GM19455 (cell line): ENCODE data around the gene CMTR2.

Source experiments
- ATAC-seq: cut with Tn5 transposase; IDR thresholded peaks from one replicate; pipeline ENCODE4 v1.9.1; 2021; ENCODE audit not compliant: unreplicated experiment

Gene CMTR2

DNA sequence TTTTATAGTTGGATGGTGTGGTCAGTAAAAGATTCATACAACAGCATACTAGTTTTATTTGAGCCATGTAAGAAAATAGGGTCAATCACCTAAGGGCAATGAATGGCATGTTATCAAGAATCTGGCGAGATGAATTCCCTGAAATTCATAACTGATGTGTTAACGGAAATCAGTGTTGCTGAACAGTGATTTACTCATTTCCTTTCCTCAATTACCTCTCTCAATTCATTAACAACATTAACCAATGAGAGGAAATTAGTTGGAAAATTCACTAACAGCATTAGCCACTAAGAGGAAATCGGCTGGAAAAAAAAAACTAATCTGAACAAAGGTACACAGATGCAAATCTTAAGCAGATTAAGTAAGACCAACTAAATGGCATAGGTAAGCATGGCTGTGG lies 6.3 kb downstream of the CMTR2 start:
- ATAC-seq, result no peak

GRCh38 chr16:71276589-71277334 lies 12.4 kb downstream of the CMTR2 start:
- ATAC-seq, result no peak

GRCh38 chr16:71273384-71273783 lies 15.8 kb downstream of the CMTR2 start:
- no peak for ATAC-seq

- no peak for ATAC-seq
Observed at GRCh38 chr16:71264299-71264698, 24.9 kb downstream of the CMTR2 start.

GRCh38 chr16:71263582-71263981 lies 25.6 kb downstream of the CMTR2 start:
- ATAC-seq, result no peak

GRCh38 chr16:71262391-71262790 lies 26.8 kb downstream of the CMTR2 start:
- no peak for ATAC-seq

DNA sequence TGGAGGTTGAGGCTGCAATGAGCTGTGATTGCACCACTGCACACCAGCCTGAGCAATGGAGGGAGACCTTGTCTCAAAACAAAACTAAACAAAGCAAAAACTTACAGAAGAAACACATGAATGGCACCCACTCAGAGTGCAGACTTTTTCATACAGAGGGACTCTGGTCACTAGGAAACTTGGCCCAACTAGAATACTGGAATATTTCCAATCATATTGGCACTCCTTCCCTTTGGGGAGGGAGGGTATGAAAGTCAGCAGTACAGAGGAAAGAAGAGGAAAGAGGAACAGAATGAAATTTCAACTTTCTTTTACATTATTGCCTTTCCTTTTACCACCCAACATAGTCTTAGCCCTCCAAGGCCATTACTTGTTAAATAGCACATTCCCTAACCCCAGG lies 28.2 kb downstream of the CMTR2 start:
- no peak for ATAC-seq

DNA sequence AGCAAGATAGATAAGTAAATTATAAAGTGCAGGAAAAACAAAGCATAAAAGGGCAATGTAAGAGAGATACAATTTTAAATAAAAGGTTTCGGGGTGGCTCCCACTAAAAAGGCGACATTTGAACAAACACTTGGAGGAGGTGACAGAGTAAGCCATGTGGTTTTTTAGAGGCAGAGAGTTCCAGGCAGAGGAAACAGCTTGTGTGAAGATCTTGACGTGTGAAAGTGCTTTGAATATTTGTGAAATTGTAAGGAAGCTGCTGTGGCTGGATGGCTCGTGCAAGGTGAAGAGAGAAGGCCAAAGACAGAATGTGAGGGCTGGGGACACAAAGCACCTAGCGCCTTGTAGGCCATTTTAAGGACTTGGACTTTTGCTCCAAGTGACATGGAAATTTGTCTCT lies 30.1 kb downstream of the CMTR2 start:
- no peak for ATAC-seq

DNA sequence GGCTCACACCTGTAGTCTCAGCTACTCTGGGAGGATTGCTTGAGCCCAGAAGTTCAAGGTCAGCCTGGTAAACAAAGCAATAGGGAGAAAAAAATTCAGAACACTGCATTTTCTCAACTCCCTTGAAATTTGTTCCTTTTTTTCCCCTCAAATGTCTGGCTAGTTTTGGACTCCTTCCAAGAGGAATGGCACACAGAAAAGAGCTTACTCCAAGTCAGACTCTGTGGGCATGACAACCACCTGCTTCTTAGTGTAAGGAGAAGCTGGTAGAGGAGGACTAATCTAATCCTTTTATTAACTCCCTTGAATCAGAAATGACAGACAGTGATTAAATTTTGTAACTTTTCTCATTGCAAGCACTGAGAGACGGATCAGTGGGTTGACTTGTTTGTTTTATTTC lies 30.8 kb downstream of the CMTR2 start:
- no peak for ATAC-seq

DNA sequence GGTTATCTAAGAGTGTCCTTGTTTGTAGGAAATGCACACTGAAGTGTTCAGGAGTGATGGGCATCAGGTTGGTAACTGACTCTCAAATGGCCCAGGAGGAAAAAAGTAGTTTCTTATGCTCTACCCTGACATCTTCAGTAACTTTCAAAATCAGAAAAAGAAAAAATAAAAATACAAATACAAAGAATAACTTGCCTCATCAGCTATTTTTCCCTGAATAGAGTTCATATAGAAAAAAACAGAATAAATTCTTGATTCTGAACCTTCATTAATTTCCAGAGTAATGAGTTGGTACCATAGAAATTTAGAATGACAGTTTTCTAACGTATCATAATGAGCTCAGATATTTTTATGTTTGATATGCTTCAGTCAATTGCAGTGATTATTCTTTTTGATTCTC lies 31.4 kb downstream of the CMTR2 start:
- no peak for ATAC-seq

GRCh38 chr16:71255721-71256120 lies 33.5 kb downstream of the CMTR2 start:
- no peak for ATAC-seq

DNA sequence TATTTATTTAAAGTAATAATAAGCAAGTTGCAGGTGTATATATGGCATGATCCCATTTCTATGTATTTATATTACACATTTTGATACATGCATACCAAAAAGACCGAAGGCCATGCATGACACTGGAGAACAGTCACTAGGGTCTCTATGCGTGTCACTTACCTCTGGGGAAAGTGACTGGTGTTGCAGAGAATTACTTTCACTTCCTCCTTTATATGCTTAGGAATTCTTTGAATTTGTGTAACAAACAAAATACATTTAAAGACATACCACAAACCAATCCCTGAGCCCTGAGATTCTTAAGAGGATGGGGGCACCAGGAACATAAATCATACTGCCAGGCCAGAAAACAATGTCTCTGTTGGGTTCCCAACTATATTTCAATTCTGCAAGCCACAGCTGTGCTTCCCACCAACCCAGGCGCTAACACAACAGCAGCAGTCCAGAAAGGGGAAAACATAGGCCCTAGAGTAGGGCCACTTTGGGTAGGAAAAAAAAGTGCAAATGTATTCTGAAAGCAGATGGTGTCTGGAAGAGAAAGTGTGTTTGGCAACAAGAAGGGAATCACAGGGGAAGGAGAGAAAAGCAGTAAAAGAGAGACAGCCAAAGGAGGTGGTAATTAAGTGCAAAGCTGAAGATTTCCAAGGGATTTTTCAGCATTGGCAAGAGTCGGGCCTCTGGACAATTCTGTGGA lies 34.2 kb downstream of the CMTR2 start:
- ATAC-seq, result no peak

- ATAC-seq, result no peak
Observed at GRCh38 chr16:71250461-71251235, 38.6 kb downstream of the CMTR2 start.

- no peak for ATAC-seq
Observed at GRCh38 chr16:71249399-71249798, 39.8 kb downstream of the CMTR2 start.

GRCh38 chr16:71247478-71247877 lies 41.7 kb downstream of the CMTR2 start:
- ATAC-seq, result no peak

- ATAC-seq, result no peak
Observed at GRCh38 chr16:71246309-71246708, 42.9 kb downstream of the CMTR2 start.

- ATAC-seq, result no peak
Observed at GRCh38 chr16:71244521-71244920, 44.7 kb downstream of the CMTR2 start.

DNA sequence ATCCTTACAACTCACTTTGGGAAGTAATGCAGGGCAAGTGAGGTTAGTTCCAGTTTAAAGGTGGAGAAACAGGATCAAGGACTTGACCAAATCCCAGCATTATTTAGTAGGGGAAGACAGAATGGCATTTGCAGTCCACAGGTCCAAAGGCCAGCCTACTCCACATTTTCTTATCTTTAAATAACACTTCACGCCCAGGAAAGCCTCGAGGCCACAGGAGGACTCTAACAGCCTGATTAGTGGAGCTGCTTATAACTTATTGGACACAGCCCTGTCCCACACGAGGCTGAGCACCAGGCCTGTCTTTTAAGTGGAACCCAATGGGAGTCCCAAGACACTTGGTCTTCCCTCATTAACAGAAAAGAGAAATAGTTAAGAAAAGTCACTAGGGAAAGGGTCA lies 46.6 kb downstream of the CMTR2 start:
- ATAC-seq, result no peak

GRCh38 chr16:71242036-71242435 lies 47.2 kb downstream of the CMTR2 start:
- ATAC-seq, result no peak
